H1 (cell line): ENCODE data around the gene CROT. TPM values are rescaled to one million over a fixed set of nuclear protein-coding genes. Genes with fewer than 3 reads are reported as not detected.

Experiments
- CTCF ChIA-PET: fragments of 300-600 bp; sonication (Branson Sonifier 250); formaldehyde crosslinking; loops from one replicate; lab custom pipeline; 2021; ENCODE audit not compliant: partially characterized antibody; lab: Charles Lee
- POLR2A ChIA-PET: fragments of 300-600 bp; sonication (Branson Sonifier 250); formaldehyde crosslinking; loops from one replicate; lab custom pipeline; 2021; ENCODE audit warnings: inconsistent platforms; ENCODE audit not compliant: partially characterized antibody; lab: Charles Lee
- DNase-seq, 2 experiments: peaks; one replicate each; pipeline versions ENCODE4 v3.0.0 to v3.0.0-alpha.2; 2010 to 2022; ENCODE audit warnings: low spot score in 2 of 2, low read depth in 1 of 2, mixed read lengths in 1 of 2
- FAIRE-seq: peaks from 2 replicates; lab custom pipeline; 2011; peaks lifted over from hg19 to GRCh38; lab: Jason Lieb, UNC
- H2AFZ ChIP-seq: 2 replicates; pipeline ENCODE4 v1.8.1; 2012; ENCODE audit warnings: low read length, inconsistent platforms
- H2AK5ac ChIP-seq: 2 replicates; pipeline ENCODE4 v1.6.1; 2013; ENCODE audit warnings: low read depth, low read length
- H2BK120ac ChIP-seq: replicated peaks from 2 replicates; pipeline ENCODE3; 2013; ENCODE audit warnings: low read depth, low read length, inconsistent platforms
- H2BK12ac ChIP-seq: 2 replicates; pipeline ENCODE4 v1.6.1; 2013; ENCODE audit warnings: low read depth, low read length
- H2BK15ac ChIP-seq: 2 replicates; pipeline ENCODE4 v1.6.1; 2013; ENCODE audit warnings: low read length
- H2BK20ac ChIP-seq: 2 replicates; pipeline ENCODE4 v1.6.1; 2013; ENCODE audit warnings: low read length
- H2BK5ac ChIP-seq: 2 replicates; pipeline ENCODE4 v1.6.1; 2013; ENCODE audit warnings: low read depth, low read length
- H3K14ac ChIP-seq: 2 replicates; pipeline ENCODE4 v1.6.1; 2013; ENCODE audit warnings: inconsistent platforms; ENCODE audit not compliant: insufficient read length
- H3K18ac ChIP-seq: 2 replicates; pipeline ENCODE4 v1.6.1; 2013; ENCODE audit warnings: low read length; ENCODE audit errors: extremely low read depth
- H3K23ac ChIP-seq: 2 replicates; pipeline ENCODE4 v1.6.1; 2013; ENCODE audit warnings: inconsistent platforms; ENCODE audit not compliant: insufficient read length
- H3K23me2 ChIP-seq: 2 replicates; pipeline ENCODE4 v1.6.1; 2013; ENCODE audit warnings: low read depth, low read length
- H3K27ac ChIP-seq: 2 replicates; pipeline ENCODE4 v1.6.1; 2011; ENCODE audit warnings: low read depth, low read length, inconsistent platforms
- H3K27me3 ChIP-seq, 4 experiments: replicated peaks in 1 of 4; 1 replicate in 1 of 4; 2 replicates in 3 of 4; pipeline versions ENCODE4 v1.6.1 to v1.8.1; 2011 to 2013; ENCODE audit warnings: low read length in 3 of 4, mild to moderate bottlenecking in 3 of 4, inconsistent platforms in 2 of 4, mixed read lengths in 2 of 4, moderate library complexity in 1 of 4; ENCODE audit not compliant: control insufficient read depth in 3 of 4, insufficient read depth in 3 of 4; ENCODE audit errors: extremely low read depth in 1 of 4
- H3K36me3 ChIP-seq, 4 experiments: 2 replicates each; pipeline versions ENCODE4 v1.6.1 to v1.8.1; 2011 to 2013; ENCODE audit warnings: mild to moderate bottlenecking in 4 of 4, low read length in 3 of 4, moderate library complexity in 2 of 4, control low read depth in 1 of 4, inconsistent platforms in 1 of 4; ENCODE audit not compliant: insufficient read depth in 4 of 4, control insufficient read depth in 2 of 4
- H3K4ac ChIP-seq: replicated peaks from 2 replicates; pipeline ENCODE3; 2013; ENCODE audit warnings: low read length, low read depth, mixed read lengths, inconsistent platforms; ENCODE audit not compliant: insufficient read length
- H3K4me1 ChIP-seq, 4 experiments: replicated peaks in 1 of 4; 1 replicate in 1 of 4; 2 replicates in 3 of 4; pipeline versions ENCODE4 v1.6.1 to v1.8.1; 2011 to 2013; ENCODE audit warnings: low read length in 3 of 4, inconsistent platforms in 2 of 4, mixed read lengths in 1 of 4; ENCODE audit not compliant: insufficient read depth in 4 of 4, control insufficient read depth in 3 of 4
- H3K4me2 ChIP-seq, 2 experiments: 2 replicates each; pipeline versions ENCODE4 v1.6.1 to v1.8.1; 2011 to 2013; ENCODE audit warnings: low read depth in 2 of 2, low read length in 2 of 2, control low read depth in 1 of 2, inconsistent platforms in 1 of 2, mild to moderate bottlenecking in 1 of 2; ENCODE audit not compliant: insufficient read depth in 1 of 2
- H3K4me3 ChIP-seq, 4 experiments: fragments of 200-600, 300-600 bp in 1 of 4; sonication (generic), shearing (Covaris generic), sonication (Bioruptor Twin) in 1 of 4; 2 replicates each; pipeline versions ENCODE4 v1.5.1 to v1.8.1; 2011 to 2016; ENCODE audit warnings: low read length in 4 of 4, low read depth in 3 of 4, control low read depth in 2 of 4, inconsistent platforms in 2 of 4, mild to moderate bottlenecking in 2 of 4, mixed read lengths in 1 of 4, moderate library complexity in 1 of 4; ENCODE audit not compliant: insufficient read depth in 2 of 4; ENCODE audit errors: extremely low read depth in 1 of 4
- H3K56ac ChIP-seq: replicated peaks from 2 replicates; pipeline ENCODE3; 2013; ENCODE audit warnings: low read depth, mild to moderate bottlenecking, mixed read lengths, low read length, inconsistent platforms; ENCODE audit not compliant: insufficient read length
- H3K79me1 ChIP-seq: 2 replicates; pipeline ENCODE4 v1.6.1; 2013; ENCODE audit warnings: low read depth, low read length, control low read depth
- H3K79me2 ChIP-seq, 2 experiments: 2 replicates each; pipeline versions ENCODE4 v1.6.1 to v1.8.1; 2012 to 2013; ENCODE audit warnings: low read length in 2 of 2, mild to moderate bottlenecking in 2 of 2, inconsistent platforms in 1 of 2; ENCODE audit not compliant: insufficient read depth in 2 of 2, control insufficient read depth in 1 of 2
- H3K9ac ChIP-seq, 4 experiments: replicated peaks in 1 of 4; 1 replicate in 1 of 4; 2 replicates in 3 of 4; pipeline versions ENCODE4 v1.6.1 to v1.8.1; 2011 to 2013; ENCODE audit warnings: low read depth in 3 of 4, low read length in 3 of 4, control low read depth in 2 of 4, mild to moderate bottlenecking in 2 of 4, moderate library complexity in 2 of 4, inconsistent platforms in 1 of 4; ENCODE audit errors: extremely low read depth in 1 of 4
- H3K9me3 ChIP-seq, 2 experiments: 2 replicates each; pipeline versions ENCODE4 v1.6.1 to v1.8.1; 2012 to 2013; ENCODE audit warnings: mild to moderate bottlenecking in 2 of 2, moderate library complexity in 2 of 2, control low read depth in 1 of 2, inconsistent platforms in 1 of 2, low read depth in 1 of 2, low read length in 1 of 2, mixed read lengths in 1 of 2; ENCODE audit not compliant: insufficient read depth in 2 of 2
- H4K20me1 ChIP-seq, 2 experiments: replicated peaks in 1 of 2; 2 replicates each; pipeline versions ENCODE3 to v1.8.1; 2011 to 2013; ENCODE audit warnings: inconsistent platforms in 2 of 2, low read length in 2 of 2, mild to moderate bottlenecking in 1 of 2; ENCODE audit not compliant: insufficient read depth in 2 of 2, control insufficient read depth in 1 of 2
- H4K5ac ChIP-seq: 2 replicates; pipeline ENCODE4 v1.6.1; 2013; ENCODE audit warnings: low read length, low read depth, mixed read lengths, inconsistent platforms; ENCODE audit not compliant: insufficient read length
- H4K8ac ChIP-seq: 2 replicates; pipeline ENCODE4 v1.8.0; 2013; ENCODE audit warnings: mild to moderate bottlenecking, moderate library complexity, low read length, inconsistent platforms; ENCODE audit not compliant: insufficient read depth; ENCODE audit errors: extremely low read depth
- H4K91ac ChIP-seq: replicated peaks from 2 replicates; pipeline ENCODE3; 2013; ENCODE audit warnings: low read length, mixed read lengths, inconsistent platforms; ENCODE audit not compliant: insufficient read length
- BACH1 ChIP-seq: IDR thresholded peaks from 2 replicates; pipeline ENCODE4 v1.6.1; 2012; ENCODE audit warnings: low read length, improper control_type of control experiment
- CHD1 ChIP-seq: IDR thresholded peaks from 2 replicates; pipeline ENCODE4 v1.6.1; 2012; ENCODE audit warnings: low read depth, low read length, improper control_type of control experiment
- PHF8 ChIP-seq: fragments of 200-600 bp; sonication (generic); conservative IDR thresholded peaks from 2 replicates; pipeline ENCODE4 v1.7.1; 2012; ENCODE audit warnings: low read depth, mild to moderate bottlenecking, inconsistent platforms, low read length, moderate library complexity
- POLR2A ChIP-seq, 2 experiments: IDR thresholded peaks; 1 replicate in 1 of 2; 2 replicates in 1 of 2; pipeline ENCODE4 v1.6.1; 2011; ENCODE audit warnings: low read depth in 2 of 2, low read length in 2 of 2, mild to moderate bottlenecking in 2 of 2; ENCODE audit errors: control extremely low read depth in 1 of 2
- POLR2AphosphoS5 ChIP-seq: IDR thresholded peaks from 2 replicates; pipeline ENCODE4 v1.6.1; 2011; ENCODE audit warnings: low read depth, low read length
- RAD21 ChIP-seq, 2 experiments: IDR thresholded peaks in 1 of 2; conservative IDR thresholded peaks in 1 of 2; 2 replicates each; pipeline ENCODE4 v1.6.1; 2011; ENCODE audit warnings: low read depth in 2 of 2, low read length in 2 of 2, improper control_type of control experiment in 1 of 2, inconsistent platforms in 1 of 2, mild to moderate bottlenecking in 1 of 2, moderate library complexity in 1 of 2
- RNF2 ChIP-seq: fragments of 200-900, 300-1000 bp; sonication (generic); IDR thresholded peaks from 2 replicates; pipeline ENCODE4 v1.7.1; 2016; ENCODE audit warnings: borderline replicate concordance, low read depth, mild to moderate bottlenecking, antibody characterized with exemption, low read length; ENCODE audit not compliant: poor library complexity, severe bottlenecking; ENCODE audit errors: missing control alignments
- SAP30 ChIP-seq: fragments of 300-600 bp; sonication (generic); IDR thresholded peaks from 2 replicates; pipeline ENCODE4 v1.7.1; 2012; ENCODE audit warnings: low read length, moderate library complexity, mild to moderate bottlenecking, inconsistent platforms; ENCODE audit not compliant: insufficient read depth, insufficient replicate concordance
- TAF1 ChIP-seq: IDR thresholded peaks from 2 replicates; pipeline ENCODE4 v1.6.1; 2011; ENCODE audit warnings: mild to moderate bottlenecking, low read depth, low read length
- TBP ChIP-seq: IDR thresholded peaks from 2 replicates; pipeline ENCODE4 v1.6.1; 2011; ENCODE audit warnings: low read depth, low read length, improper control_type of control experiment
- WGBS, 2 experiments: shearing (Covaris generic) in 1 of 2; methylation state at CpG; one replicate each; pipeline versions ENCODE4 v1.1.6 to v1.1.7; 2013 to 2015; ENCODE audit warnings: low lambda C conversion rate in 2 of 2, mixed read lengths in 2 of 2, inconsistent platforms in 1 of 2, low coverage in 1 of 2, missing lambda C conversion rate in 1 of 2; ENCODE audit not compliant: insufficient replicate concordance in 2 of 2, insufficient coverage in 1 of 2, insufficient read length in 1 of 2; ENCODE audit errors: extremely low coverage in 1 of 2, missing lambda C conversion rate in 1 of 2; 5-methylcytosine and 5-hydroxymethylcytosine counted together
- polyA plus RNA-seq, 7 experiments: library from polyadenylated mRNA; depleted of rRNA in 3 of 7; stranded (reverse) in 5 of 7; unstranded in 2 of 7; fragments of >200 nt in 5 of 7; fragments of 200-250 nt in 2 of 7; gene quantifications; 1 replicate in 5 of 7; 2 replicates in 1 of 7; 4 replicates in 1 of 7; pipeline versions ENCODE4 v1.2.1 to v1.2.3, GENCODE V29; 2011 to 2013; ENCODE audit warnings: missing spikeins in 2 of 7, mixed read lengths in 2 of 7
- total RNA-seq: library from RNA; stranded (reverse); fragmentation: NEBNext Ultra II Directional; extraction: Animal tissue kit (Norgen Biotek cat#: 25700); gene quantifications from 2 replicates; pipeline ENCODE4 v1.2.1, GENCODE V29; 2021
- TF ChIP-seq, protein P1 (sequence below): IDR thresholded peaks from 2 replicates; pipeline ENCODE4 v1.6.1; 2011; ENCODE audit warnings: low read length, improper control_type of control experiment
- TF ChIP-seq, protein P2 (sequence below): IDR thresholded peaks from 2 replicates; pipeline ENCODE4 v1.6.1; 2012; ENCODE audit warnings: inconsistent platforms

Gene CROT
- total and polyA plus RNA-seq, 2 of the 8 experiments (the other 6 are each of a cell fraction or from before 2014, with no cell fraction given), result 2.2 to 5.6 TPM

DNA sequence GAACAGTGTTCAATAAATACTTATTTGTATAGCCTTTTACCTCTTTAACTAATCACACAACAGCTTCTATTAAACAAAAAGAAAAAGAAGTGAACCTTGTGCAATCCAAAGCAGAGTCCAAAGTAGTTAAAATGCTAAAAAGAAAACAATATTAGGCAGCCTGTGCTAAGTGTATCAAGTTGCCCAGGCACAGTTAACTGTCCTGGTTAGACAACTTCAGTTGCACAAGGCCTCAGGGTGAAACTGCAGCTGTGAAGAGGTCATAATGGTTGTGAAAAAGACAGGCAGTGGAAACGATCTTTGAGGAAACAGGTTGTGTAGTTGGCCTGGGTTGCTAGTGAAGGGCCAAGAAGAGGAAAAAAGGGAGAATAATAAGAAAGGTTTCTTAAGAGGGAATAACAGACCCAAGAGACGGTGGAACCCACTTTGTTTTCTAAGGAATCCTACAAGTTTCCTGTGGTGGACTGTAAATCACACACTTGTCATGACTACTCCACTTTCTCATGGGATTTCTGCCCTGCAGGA is 6.0 kb upstream of the CROT start:
- no peak overlapping the region for H4K5ac ChIP-seq
- CTCF ChIA-PET, result interaction anchor here (2.0 kb wide), 1 partner anchor 9 kb away, joined by 4 read pairs; no protein-coding TSS in a partner anchor
- no peak for FAIRE-seq
- TF ChIP-seq TBP (no peak), POLR2AphosphoS5 (no peak), SAP30 (no peak), RNF2 (no peak), CHD1 (no peak), POLR2A (IDR thresholded peaks at IDR 0.05; ENCODE audit: control extremely low read depth in 1 of 2, low read depth in 2 of 2, low read length in 2 of 2) (no peak), BACH1 (no peak), PHF8 (no peak), TAF1 (no peak), RAD21 (IDR thresholded peaks at IDR 0.05 in 1 of 2, conservative IDR thresholded peaks at IDR 0.05 in 1 of 2; ENCODE audit: low read depth in 2 of 2, low read length in 2 of 2) (no peak)
- TF ChIP-seq, protein P1, sequence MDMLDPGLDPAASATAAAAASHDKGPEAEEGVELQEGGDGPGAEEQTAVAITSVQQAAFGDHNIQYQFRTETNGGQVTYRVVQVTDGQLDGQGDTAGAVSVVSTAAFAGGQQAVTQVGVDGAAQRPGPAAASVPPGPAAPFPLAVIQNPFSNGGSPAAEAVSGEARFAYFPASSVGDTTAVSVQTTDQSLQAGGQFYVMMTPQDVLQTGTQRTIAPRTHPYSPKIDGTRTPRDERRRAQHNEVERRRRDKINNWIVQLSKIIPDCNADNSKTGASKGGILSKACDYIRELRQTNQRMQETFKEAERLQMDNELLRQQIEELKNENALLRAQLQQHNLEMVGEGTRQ, result no peak
- TF ChIP-seq, protein P2, sequence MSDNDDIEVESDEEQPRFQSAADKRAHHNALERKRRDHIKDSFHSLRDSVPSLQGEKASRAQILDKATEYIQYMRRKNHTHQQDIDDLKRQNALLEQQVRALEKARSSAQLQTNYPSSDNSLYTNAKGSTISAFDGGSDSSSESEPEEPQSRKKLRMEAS, result no peak

More for the DNA sequence above, 6.0 kb upstream of the CROT start:
- no peak overlapping the region for H3K23ac ChIP-seq
- H2BK15ac ChIP-seq, result no peak overlapping the region
- peaks cover 0 to 2% (median 0%) of the 10 kb centered on the region in 4 experiments; a peak in 1 of 7 replicates for H3K4me1 ChIP-seq
- H2BK120ac ChIP-seq, result no peak overlapping the region
- H3K27ac ChIP-seq, result no peak overlapping the region
- H2BK12ac ChIP-seq, result no peak overlapping the region
- no peaks in the 10 kb centered on the region; a peak in 4 of 8 replicates for H3K36me3 ChIP-seq
- H3K56ac ChIP-seq, result no peak overlapping the region
- no peak overlapping the region for H4K91ac ChIP-seq
- no peaks in the 10 kb centered on the region for H3K79me1 ChIP-seq
- DNase-seq, result no peak
- H3K9ac ChIP-seq, result no peak overlapping the region
- no peak overlapping the region for H2BK20ac ChIP-seq
- no peaks in the 10 kb centered on the region for H3K27me3 ChIP-seq
- H3K4me2 ChIP-seq, result no peak overlapping the region
- H2BK5ac ChIP-seq, result no peak overlapping the region
- 83% methylated on average over 2 of the region's 2 CpGs; no CpG with 5 or more reads in 1 of the 2 experiments for whole genome bisulfite sequencing, 2 experiments
- no peak overlapping the region for H3K18ac ChIP-seq
- no peak overlapping the region for H3K4me3 ChIP-seq
- H3K23me2 ChIP-seq, result no peaks in the 10 kb centered on the region
- no peak overlapping the region for H2AK5ac ChIP-seq
- no peak overlapping the region for H3K14ac ChIP-seq
- no peak overlapping the region for H4K8ac ChIP-seq
- no peak overlapping the region for H2AFZ ChIP-seq
- POLR2A ChIA-PET, result no interaction called here
- H3K4ac ChIP-seq, result no peak overlapping the region
- no peaks in the 10 kb centered on the region for H3K79me2 ChIP-seq
- H3K9me3 ChIP-seq, result 0 out of 4 replicates have a peak, but pooled peaks cover 0 to under 1% of the 10 kb centered on the region in 2 experiments
- H4K20me1 ChIP-seq, result no peaks in the 10 kb centered on the region
